ENCODE measurements around the gene CENPV. TPM values are rescaled to one million over a fixed set of nuclear protein-coding genes. Genes with fewer than 3 reads are reported as not detected.

The CENPV gene
- total and polyA plus RNA-seq, 5 experiments from 2014 or later: 24.7 to 30.9 (median 26.2) TPM

DNA sequence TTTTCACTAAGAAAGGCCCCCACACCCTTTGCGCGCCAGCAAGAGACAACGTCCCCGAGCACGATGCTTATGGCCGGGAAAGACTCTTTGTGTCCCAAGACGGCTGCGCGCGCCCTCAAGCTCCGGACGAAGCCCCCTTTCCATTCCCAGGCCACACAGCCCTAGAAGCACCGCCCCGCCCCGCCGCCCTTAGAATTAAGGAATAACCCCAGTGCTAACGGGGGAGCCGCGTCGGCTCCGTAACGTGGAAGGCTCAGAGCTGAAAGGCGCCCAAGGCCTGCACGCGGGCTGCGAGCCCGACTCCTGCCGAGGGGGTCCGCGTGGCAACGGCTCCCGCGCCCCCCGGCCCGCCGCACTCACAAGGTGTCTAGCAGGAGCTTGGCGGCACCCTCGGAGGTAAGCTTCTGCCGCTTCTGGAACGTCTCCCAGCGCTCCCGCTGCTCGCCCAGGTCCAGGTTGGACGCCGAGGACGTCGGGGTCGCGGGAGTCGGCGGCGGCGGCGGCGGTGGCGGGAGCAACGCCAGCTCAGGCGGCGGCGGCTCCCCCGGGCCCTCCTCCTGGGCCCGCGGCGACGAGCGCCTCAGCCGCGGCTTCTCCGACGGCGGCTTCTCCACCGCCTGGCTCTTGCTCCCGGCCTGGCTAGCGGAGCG lies 477 bp downstream of the CENPV start:
- POLR2A ChIA-PET: interaction anchor here (0.6 to 2.7 kb wide), 14 partner anchors 11 to 184 kb away, joined by 3 to 30 read pairs (median 5); partner anchors contain the start of genes NCOR1, PIGL, TRPV2 and UBB
- Mint-ChIP-seq H3K9me3 (no peaks in the 10 kb centered on the region), H3K36me3 (peaks cover 0 to 14% (median 0%) of the 10 kb centered on the region in 3 donors), H3K27me3 (no peaks in the 10 kb centered on the region), H3K27ac (peak overlapping the region; percentile 65 to 94 (median 88)), H3K4me3 (peak overlapping the region; percentile 86 to 97 (median 93)), H3K4me1 (peaks cover 9 to 27% (median 20%) of the 10 kb centered on the region in 4 donors)
- ATAC-seq (peak; percentile 67 to 68), DNase-seq (peak in 9 of 10 donors; percentile 5 to 70 (median 43))

DNA sequence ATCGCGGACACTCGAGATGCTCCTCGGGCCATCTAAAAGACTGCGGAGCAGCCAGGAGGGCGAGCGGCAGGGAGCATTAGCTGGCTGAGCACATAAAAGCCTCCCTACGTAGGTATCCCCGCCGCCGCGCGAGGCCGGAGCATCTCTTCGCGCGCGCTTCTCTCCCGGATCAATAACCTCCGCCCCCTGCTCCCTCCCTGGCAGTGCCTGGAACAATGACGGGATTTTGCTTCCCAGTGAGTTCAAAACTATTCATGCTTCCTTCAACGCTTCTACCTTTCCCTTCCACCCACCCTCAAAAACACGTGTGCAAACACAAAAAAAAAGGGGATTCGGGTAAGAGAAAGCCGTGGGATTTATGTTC lies 984 bp downstream of the CENPV start:
- H3K4me1 Mint-ChIP-seq: peaks cover 9 to 27% (median 20%) of the 10 kb centered on the region in 4 donors
- DNase-seq: peak in 7 of 10 donors; percentile 2 to 33 (median 29)
- POLR2A ChIA-PET: interaction anchor here (0.9 to 2.7 kb wide), 11 partner anchors 10 to 184 kb away, joined by 3 to 30 read pairs (median 5); partner anchors contain the start of genes NCOR1, PIGL and UBB
- no peaks in the 10 kb centered on the region for H3K9me3 Mint-ChIP-seq
- H3K36me3 Mint-ChIP-seq: peaks cover 0 to 17% (median 0%) of the 10 kb centered on the region in 3 donors
- peak overlapping the region; percentile 86 to 97 (median 93) for H3K4me3 Mint-ChIP-seq
- no peaks in the 10 kb centered on the region for H3K27me3 Mint-ChIP-seq
- ATAC-seq: peak; percentile 13
- peak overlapping the region; percentile 65 to 94 (median 88) for H3K27ac Mint-ChIP-seq

DNA sequence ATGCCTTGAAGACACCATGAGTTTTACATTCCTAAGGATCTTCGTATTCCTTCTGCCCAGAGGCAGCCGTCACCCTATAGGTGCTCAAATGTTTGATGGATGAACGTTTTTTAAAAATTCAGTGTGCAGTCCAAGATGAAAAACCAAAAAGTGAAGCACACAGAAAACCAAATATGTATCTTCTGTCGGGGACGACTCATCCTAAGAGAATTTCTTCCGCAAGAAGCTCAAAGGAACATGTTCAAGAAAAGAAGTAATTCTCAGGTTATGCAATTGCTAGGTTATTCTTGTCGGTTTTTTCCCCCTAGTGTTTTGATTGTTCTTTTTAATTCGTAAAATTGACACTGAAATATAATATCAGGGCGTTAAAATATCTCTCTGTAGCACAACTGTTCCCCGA lies 1.4 kb downstream of the CENPV start:
- DNase-seq: no peak
- no peaks in the 10 kb centered on the region for H3K27me3 Mint-ChIP-seq
- peaks cover 9 to 27% (median 20%) of the 10 kb centered on the region in 4 donors for H3K4me1 Mint-ChIP-seq
- H3K4me3 Mint-ChIP-seq: peak overlapping the region; percentile 86 to 97 (median 93)
- peak overlapping the region; percentile 65 to 94 (median 88) for H3K27ac Mint-ChIP-seq
- peaks cover 0 to 22% (median 0%) of the 10 kb centered on the region in 3 donors for H3K36me3 Mint-ChIP-seq
- POLR2A ChIA-PET: interaction anchor here (1.3 to 2.7 kb wide), 4 partner anchors 29 to 135 kb away, joined by 3 to 30 read pairs (median 16); partner anchors contain the start of genes NCOR1, PIGL and UBB
- H3K9me3 Mint-ChIP-seq: no peaks in the 10 kb centered on the region
- no peak for ATAC-seq

DNA sequence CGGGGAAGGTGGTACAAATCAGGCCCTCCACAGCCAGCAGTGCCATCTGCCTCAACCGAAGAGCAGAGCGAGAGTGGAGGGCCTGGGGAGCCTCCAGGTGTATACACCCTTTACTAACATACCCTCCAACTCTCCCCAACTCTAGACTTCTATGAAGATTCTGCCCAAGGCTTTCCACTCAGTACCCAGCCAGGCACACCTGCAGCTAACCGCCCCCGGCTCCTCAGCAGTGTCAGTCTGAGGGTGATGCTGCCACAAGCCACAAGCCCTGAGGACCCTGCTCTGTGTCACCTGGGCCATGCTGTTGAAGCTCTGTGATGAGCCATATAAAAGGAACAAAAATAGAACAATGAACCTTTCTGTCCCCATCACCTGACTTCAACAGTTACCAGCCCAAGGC lies 3.8 kb downstream of the CENPV start:
- H3K27ac Mint-ChIP-seq: peak overlapping the region in 9 of 10 donors; percentile 4 to 82 (median 63)
- peaks cover 0 to 27% (median 0%) of the 10 kb centered on the region in 3 donors for H3K36me3 Mint-ChIP-seq
- no peak for DNase-seq
- no peaks in the 10 kb centered on the region for H3K27me3 Mint-ChIP-seq
- H3K9me3 Mint-ChIP-seq: no peaks in the 10 kb centered on the region
- H3K4me3 Mint-ChIP-seq: no peak overlapping the region
- POLR2A ChIA-PET: interaction anchor here (1.0 kb wide), 1 partner anchor 31 kb away, joined by 6 read pairs; the partner anchor contains the start of gene UBB
- ATAC-seq: no peak
- peaks cover 9 to 25% (median 20%) of the 10 kb centered on the region in 4 donors for H3K4me1 Mint-ChIP-seq

DNA sequence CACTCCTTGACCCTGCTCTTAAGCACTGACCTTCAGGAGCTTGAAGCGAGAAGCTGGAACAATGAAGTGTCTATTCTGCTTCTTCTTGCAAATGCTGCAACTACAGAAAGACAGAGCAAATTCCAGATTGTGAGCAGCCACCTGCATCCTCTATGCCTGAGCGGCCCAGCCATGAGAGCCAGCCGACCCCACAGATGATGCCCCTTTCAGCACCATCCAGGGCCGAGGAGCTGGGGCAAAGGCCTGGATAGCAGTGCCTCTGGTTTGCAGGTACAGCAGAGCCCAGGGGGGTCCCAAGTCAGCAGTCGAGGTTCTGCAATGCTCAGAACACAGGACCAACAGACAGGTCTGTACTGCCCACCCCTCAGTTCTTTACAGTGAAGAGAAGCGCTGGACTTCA lies 4.7 kb downstream of the CENPV start:
- POLR2A ChIA-PET: no interaction called here
- peak overlapping the region in 1 of 10 donors; percentile 17 for H3K27ac Mint-ChIP-seq
- no peaks in the 10 kb centered on the region for H3K9me3 Mint-ChIP-seq
- H3K4me1 Mint-ChIP-seq: peaks cover 11 to 22% (median 19%) of the 10 kb centered on the region in 4 donors
- no peak for DNase-seq
- no peaks in the 10 kb centered on the region for H3K27me3 Mint-ChIP-seq
- H3K36me3 Mint-ChIP-seq: peaks cover 0 to 36% (median 2%) of the 10 kb centered on the region in 3 donors
- no peak overlapping the region for H3K4me3 Mint-ChIP-seq
- no peak for ATAC-seq

DNA sequence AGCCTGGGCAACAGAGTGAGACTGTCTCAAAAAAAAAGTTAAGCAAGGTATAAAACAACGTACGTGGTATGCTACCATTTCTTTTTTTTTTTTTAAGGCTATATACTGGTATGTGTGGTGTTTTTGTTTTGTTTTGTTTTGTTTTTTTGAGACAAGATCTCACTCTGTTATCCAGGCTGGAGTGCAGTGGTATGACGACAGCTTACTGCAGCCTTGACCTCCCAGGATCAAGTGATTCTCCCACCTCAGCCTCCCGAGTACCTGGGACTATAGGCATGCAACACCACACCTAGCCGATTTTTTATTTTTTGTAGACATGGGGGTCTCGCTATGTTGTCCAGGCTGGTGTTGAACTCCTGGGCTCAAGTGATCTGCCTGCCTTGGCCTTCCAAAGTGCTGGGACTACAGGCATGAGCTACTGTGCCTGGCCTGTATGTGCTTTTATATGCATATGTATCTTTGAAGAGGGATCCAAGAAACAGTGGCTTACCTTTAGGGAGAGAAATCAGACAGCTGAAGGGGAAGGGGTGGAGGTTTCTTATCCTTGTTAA lies 6.5 kb downstream of the CENPV start:
- Mint-ChIP-seq H3K36me3 (peaks cover 0 to 52% (median 5%) of the 10 kb centered on the region in 3 donors), H3K4me1 (peaks cover 4 to 13% (median 10%) of the 10 kb centered on the region in 4 donors), H3K4me3 (no peak overlapping the region), H3K27me3 (no peaks in the 10 kb centered on the region), H3K9me3 (no peaks in the 10 kb centered on the region), H3K27ac (peak overlapping the region in 3 of 10 donors; percentile 37 to 74 (median 59))
- no peak for DNase-seq
- POLR2A ChIA-PET: interaction anchor here (0.7 kb wide), 1 partner anchor 53 kb away, joined by 3 read pairs; no protein-coding TSS in a partner anchor
- no peak for ATAC-seq

DNA sequence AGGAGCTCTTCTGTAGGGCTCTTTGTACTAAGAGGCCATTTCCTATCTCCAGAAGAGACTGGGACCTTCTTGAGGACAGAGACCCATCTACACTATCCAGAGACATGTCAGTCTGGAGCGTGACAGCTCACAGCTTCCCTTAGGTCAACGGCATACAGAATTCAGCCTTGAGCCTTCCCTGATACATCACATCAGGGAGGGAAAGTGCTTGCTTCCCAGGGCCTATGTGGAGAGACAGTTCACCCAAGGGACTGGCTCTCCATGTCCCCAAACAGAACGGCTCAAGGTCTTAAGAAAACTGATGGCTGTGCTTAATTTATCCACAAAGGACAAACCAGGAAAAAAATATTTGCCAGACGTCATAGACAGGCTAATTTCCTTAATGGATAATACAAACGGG lies 7.7 kb downstream of the CENPV start:
- peaks cover 3 to 7% (median 4%) of the 10 kb centered on the region in 4 donors for H3K4me1 Mint-ChIP-seq
- H3K9me3 Mint-ChIP-seq: no peaks in the 10 kb centered on the region
- H3K27me3 Mint-ChIP-seq: no peaks in the 10 kb centered on the region
- no peak for ATAC-seq
- POLR2A ChIA-PET: no interaction called here
- H3K4me3 Mint-ChIP-seq: no peak overlapping the region
- H3K36me3 Mint-ChIP-seq: peaks cover 0 to 55% (median 5%) of the 10 kb centered on the region in 3 donors
- peak overlapping the region in 1 of 10 donors; percentile 55 for H3K27ac Mint-ChIP-seq
- DNase-seq: no peak

DNA sequence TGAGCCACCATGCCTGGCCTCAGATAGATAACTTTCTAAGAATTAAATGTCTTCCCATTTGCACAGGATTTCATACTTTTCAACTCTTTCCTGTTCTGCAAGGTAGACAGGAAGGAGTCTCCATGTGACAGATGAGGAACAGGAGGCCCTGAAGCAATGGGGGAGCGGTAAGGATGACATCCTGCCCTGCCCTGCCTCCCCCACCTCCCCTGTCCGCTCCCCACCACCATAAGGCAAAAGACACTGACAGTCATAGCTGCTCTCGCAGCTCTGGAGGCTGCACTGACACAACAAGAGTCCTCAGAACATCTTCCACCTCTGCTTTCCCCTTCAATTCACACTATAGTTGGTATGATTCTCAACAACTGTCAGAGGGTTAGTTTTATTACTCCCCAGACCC lies 9.7 kb downstream of the CENPV start:
- Mint-ChIP-seq H3K27me3 (no peaks in the 10 kb centered on the region), H3K9me3 (no peaks in the 10 kb centered on the region), H3K4me3 (no peak overlapping the region), H3K36me3 (peaks cover 0 to 47% (median 5%) of the 10 kb centered on the region in 3 donors), H3K4me1 (peaks cover 0 to 3% (median under 1%) of the 10 kb centered on the region in 4 donors), H3K27ac (peak overlapping the region in 2 of 10 donors; percentile 4 to 61)
- POLR2A ChIA-PET: no interaction called here
- DNase-seq: no peak
- ATAC-seq: no peak

DNA sequence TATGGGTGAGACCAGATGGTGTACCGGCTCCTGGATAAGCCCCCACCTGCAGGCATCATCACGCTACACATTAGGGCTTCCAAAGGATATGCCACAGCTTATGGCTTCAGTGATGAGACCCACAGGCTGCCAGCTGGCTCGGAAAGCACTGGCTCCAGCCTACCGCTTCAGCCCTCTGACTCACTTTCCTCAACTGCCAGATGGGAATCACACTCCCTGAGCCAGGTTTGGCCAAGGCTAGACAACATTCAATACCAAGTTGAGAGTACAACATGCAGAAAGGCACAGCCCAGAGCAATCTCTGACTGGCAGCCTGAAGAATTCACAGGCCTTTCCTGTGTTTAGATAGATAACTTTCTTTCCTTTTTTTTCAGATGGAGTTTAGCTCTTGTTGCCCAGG lies 10.3 kb downstream of the CENPV start:
- Mint-ChIP-seq H3K36me3 (peaks cover 0 to 45% (median 5%) of the 10 kb centered on the region in 3 donors), H3K9me3 (no peaks in the 10 kb centered on the region), H3K27me3 (no peaks in the 10 kb centered on the region), H3K4me3 (no peak overlapping the region), H3K27ac (no peak overlapping the region), H3K4me1 (peaks cover 0 to 3% (median under 1%) of the 10 kb centered on the region in 4 donors)
- DNase-seq: no peak
- ATAC-seq: no peak
- POLR2A ChIA-PET: no interaction called here

DNA sequence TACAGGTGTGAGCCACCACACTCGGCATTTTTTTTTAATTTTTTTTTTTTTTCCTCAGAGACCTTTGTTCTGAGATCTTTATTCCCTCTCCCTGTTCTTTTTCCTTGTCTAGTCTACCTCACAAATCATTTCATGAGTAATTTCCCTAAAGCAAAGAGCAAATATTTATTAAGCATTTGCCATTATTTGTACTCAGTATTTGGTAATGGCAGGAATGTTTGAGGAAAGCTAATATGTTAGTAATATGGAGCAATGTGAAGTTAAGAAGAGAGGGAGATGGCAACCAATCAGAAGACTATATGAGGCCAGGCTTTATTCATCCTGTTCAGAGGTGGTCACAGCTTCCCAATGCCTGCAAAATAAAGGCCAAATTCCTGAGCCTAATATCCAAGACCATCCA lies 13.3 kb downstream of the CENPV start:
- peaks cover 0 to 3% (median under 1%) of the 10 kb centered on the region in 4 donors for H3K4me1 Mint-ChIP-seq
- H3K36me3 Mint-ChIP-seq: peaks cover 0 to 33% (median 5%) of the 10 kb centered on the region in 3 donors
- no peak for ATAC-seq
- no peak for DNase-seq
- no peak overlapping the region for H3K4me3 Mint-ChIP-seq
- peak overlapping the region in 1 of 10 donors; percentile 8 for H3K27ac Mint-ChIP-seq
- no peaks in the 10 kb centered on the region for H3K27me3 Mint-ChIP-seq
- H3K9me3 Mint-ChIP-seq: no peaks in the 10 kb centered on the region
- POLR2A ChIA-PET: no interaction called here

DNA sequence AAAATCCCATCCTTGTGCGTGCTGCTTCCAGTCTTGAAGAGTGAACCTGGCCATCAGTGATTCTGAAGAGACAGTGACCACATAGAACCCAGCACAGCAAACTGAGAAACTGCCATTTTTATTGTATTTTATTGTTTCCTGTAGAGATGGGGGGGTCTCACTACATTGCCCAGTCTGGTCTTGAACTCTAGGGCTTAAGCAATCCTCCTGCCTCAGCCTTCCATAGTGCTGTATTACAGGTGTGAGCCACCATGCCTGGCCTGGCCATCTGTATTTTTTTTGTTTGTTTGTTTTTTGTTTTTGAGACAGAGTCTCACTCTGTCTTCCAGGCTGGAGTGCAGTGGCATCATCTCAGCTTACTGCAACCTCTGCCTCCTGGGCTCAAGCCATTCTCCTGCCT lies 13.9 kb downstream of the CENPV start:
- POLR2A ChIA-PET: no interaction called here
- no peaks in the 10 kb centered on the region for H3K9me3 Mint-ChIP-seq
- peaks cover 0 to 3% (median under 1%) of the 10 kb centered on the region in 4 donors for H3K4me1 Mint-ChIP-seq

DNA sequence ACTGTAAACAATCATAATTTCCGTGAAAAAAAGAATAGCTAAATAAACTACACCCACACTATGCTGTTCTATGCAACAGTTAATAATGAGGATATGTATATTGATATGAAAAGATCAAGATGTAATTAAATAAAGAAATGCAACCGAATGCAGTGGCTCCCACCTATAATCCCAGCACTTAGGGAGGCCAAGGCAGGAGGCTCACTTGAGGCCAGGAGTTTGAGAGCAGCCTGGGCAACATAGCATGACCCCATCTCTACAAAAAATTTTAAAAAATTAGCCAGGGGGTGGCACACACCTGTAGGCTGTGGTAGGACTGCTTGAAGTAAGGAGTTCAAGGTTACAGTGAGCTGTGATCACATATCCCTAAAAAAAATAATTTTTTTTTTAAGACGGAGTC lies 14.9 kb downstream of the CENPV start:
- no peaks in the 10 kb centered on the region for H3K27me3 Mint-ChIP-seq

More for the DNA sequence above, 13.9 kb downstream of the CENPV start:
- ATAC-seq (no peak), DNase-seq (no peak)
- Mint-ChIP-seq H3K4me3 (no peak overlapping the region), H3K27me3 (no peaks in the 10 kb centered on the region), H3K36me3 (peaks cover 0 to 32% (median 5%) of the 10 kb centered on the region in 3 donors), H3K27ac (no peak overlapping the region)

More for the DNA sequence above, 14.9 kb downstream of the CENPV start:
- Mint-ChIP-seq H3K4me3 (no peak overlapping the region), H3K36me3 (peaks cover 0 to 23% (median 2%) of the 10 kb centered on the region in 3 donors), H3K4me1 (peaks cover 0 to 1% (median 0%) of the 10 kb centered on the region in 4 donors), H3K27ac (no peak overlapping the region), H3K9me3 (no peaks in the 10 kb centered on the region)
- POLR2A ChIA-PET: interaction anchor here (1.6 kb wide), 1 partner anchor 14 kb away, joined by 6 read pairs; the partner anchor contains the start of gene CENPV
- no peak for ATAC-seq
- DNase-seq: no peak

All from naive thymus-derived CD8-positive, alpha-beta T cell (primary cell).